Vagina (tissue), 2 donors: ENCODE measurements around the gene IFNG-AS1. TPM values are rescaled to one million over a fixed set of nuclear protein-coding genes. Genes with fewer than 3 reads are reported as not detected.

Source experiments
- DNase-seq, 2 donors: peaks; one replicate each; pipeline ENCODE4 v3.0.0-alpha.2; 2017; ENCODE audit errors: extremely low spot score in 2 of 2
- H3K27ac ChIP-seq: fragments of 200-600 bp; sonication (generic); one replicate; pipeline ENCODE4 v1.5.1; 2019
- H3K27me3 ChIP-seq: fragments of 200-600 bp; sonication (generic); one replicate; pipeline ENCODE4 v1.5.1; 2019
- H3K36me3 ChIP-seq, 2 donors: fragments of 200-600 bp; sonication (generic); one replicate each; pipeline ENCODE4 v1.5.1; 2017 to 2019
- H3K4me1 ChIP-seq: fragments of 200-600 bp; sonication (generic); one replicate; pipeline ENCODE4 v1.5.1; 2019
- H3K4me3 ChIP-seq, 2 donors: fragments of 200-600 bp; sonication (generic); 1 replicate in 1 of 2; 2 replicates in 1 of 2; pipeline ENCODE4 v1.5.1; 2016 to 2019
- H3K9me3 ChIP-seq: fragments of 200-600 bp; sonication (generic); one replicate; pipeline ENCODE4 v1.5.1; 2019
- POLR2A ChIP-seq, 2 donors: fragments of 450-650 bp; IDR thresholded peaks; one replicate each; pipeline ENCODE4 v1.6.1; 2017; ENCODE audit warnings: antibody characterized with exemption in 2 of 2, mild to moderate bottlenecking in 2 of 2, moderate library complexity in 2 of 2
- POLR2AphosphoS5 ChIP-seq, 2 donors: sonication (generic); formaldehyde crosslinking; IDR thresholded peaks; one replicate each; pipeline ENCODE4 v1.9.0; 2017; ENCODE audit warnings: antibody characterized with exemption in 2 of 2, mild to moderate bottlenecking in 2 of 2, low read depth in 1 of 2; ENCODE audit not compliant: insufficient read depth in 1 of 2
- intact Hi-C: fragments of 100-400 bp; cut with DNase I; formaldehyde crosslinking; loops from one replicate; pipeline ENCODE4 v1.15.1; 2023
- small RNA-seq: library from RNA; depleted of rRNA; stranded (forward); fragments of <200 nt; gene quantifications from one replicate; pipeline ENCODE3, GENCODE V24; 2016
- total RNA-seq: library from RNA; depleted of rRNA; stranded (reverse); fragments of >200 nt; gene quantifications from one replicate; pipeline ENCODE4 v1.2.3, GENCODE V29; 2016
- TF ChIP-seq, protein P1 (sequence below), 3 experiments: fragments of 450-650 bp in 2 of 3; fragments of 200-600 bp in 1 of 3; sonication (generic) in 1 of 3; IDR thresholded peaks; one replicate each; pipeline ENCODE4 v1.5.1; 2017 to 2019; ENCODE audit warnings: antibody characterized with exemption in 3 of 3, mild to moderate bottlenecking in 2 of 3, moderate library complexity in 2 of 3

Gene IFNG-AS1
- total RNA-seq, 1 donor from 2014 or later = not detected

DNA sequence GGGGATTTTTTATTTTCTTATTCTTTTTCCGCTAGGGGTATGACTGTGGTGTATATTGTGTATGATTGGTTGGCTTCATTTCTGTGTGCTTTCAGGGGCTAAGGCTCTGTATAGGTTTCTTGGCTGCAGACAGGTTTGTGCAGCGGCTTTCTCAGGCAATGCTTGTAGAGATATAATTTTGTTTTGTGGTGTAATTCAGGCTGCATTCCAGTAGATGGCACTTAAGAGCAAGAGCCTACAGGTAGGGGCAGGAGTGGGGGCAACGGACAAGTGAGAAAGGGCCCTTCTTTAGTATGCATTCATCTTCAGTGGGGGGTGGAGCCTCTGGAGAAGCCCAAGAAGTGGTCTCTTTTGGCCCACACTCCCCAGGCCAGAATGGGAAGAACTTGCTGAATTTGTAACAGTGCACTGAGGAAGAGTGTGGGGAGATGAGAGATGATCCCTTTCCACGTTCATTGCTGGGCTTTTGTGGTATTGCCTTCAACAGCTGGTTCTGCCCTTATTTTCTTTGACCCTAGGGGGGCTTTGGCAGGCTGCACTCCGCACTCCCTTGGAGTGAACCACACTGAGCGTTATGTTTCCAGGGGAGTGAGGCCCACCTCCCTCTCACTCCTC, 78.6 kb downstream of the IFNG-AS1 start:
- DNase-seq = no peak
- Histone ChIP-seq H3K27ac (no peak overlapping the region), H3K36me3 (no peaks in the 10 kb centered on the region), H3K9me3 (no peaks in the 10 kb centered on the region), H3K4me3 (no peak overlapping the region), H3K27me3 (no peaks in the 10 kb centered on the region), H3K4me1 (no peaks in the 10 kb centered on the region)
- intact Hi-C loops = no loop called here
- TF ChIP-seq POLR2AphosphoS5 (IDR thresholded peaks at IDR 0.05; ENCODE audit: insufficient read depth in 1 of 2, low read depth in 1 of 2) (no peak), POLR2A (IDR thresholded peaks at IDR 0.05) (no peak)
- TF ChIP-seq, protein P1, sequence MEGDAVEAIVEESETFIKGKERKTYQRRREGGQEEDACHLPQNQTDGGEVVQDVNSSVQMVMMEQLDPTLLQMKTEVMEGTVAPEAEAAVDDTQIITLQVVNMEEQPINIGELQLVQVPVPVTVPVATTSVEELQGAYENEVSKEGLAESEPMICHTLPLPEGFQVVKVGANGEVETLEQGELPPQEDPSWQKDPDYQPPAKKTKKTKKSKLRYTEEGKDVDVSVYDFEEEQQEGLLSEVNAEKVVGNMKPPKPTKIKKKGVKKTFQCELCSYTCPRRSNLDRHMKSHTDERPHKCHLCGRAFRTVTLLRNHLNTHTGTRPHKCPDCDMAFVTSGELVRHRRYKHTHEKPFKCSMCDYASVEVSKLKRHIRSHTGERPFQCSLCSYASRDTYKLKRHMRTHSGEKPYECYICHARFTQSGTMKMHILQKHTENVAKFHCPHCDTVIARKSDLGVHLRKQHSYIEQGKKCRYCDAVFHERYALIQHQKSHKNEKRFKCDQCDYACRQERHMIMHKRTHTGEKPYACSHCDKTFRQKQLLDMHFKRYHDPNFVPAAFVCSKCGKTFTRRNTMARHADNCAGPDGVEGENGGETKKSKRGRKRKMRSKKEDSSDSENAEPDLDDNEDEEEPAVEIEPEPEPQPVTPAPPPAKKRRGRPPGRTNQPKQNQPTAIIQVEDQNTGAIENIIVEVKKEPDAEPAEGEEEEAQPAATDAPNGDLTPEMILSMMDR (IDR thresholded peaks at IDR 0.05) = no peak

DNA sequence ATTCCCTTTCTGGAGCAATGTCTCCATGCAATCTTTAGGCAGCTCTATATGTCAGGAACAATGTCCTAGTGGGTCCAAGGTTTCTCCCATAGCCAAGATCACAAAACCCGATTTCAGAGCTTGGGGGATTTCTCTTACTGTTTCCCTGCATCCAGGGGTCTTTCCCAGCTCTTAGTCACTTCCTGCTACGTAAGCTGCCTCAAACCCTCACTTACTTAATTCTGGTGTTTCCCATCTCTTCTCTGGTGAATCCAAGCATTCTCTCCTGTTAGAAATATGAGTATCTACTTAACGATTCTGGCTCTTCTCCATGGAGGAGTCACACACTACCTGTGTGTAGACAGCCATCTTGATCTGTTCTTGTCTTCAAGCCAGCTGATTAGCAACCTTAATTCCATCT, 80.0 kb downstream of the IFNG-AS1 start:
- Histone ChIP-seq H3K27me3 (no peaks in the 10 kb centered on the region), H3K27ac (no peak overlapping the region), H3K4me1 (no peaks in the 10 kb centered on the region), H3K4me3 (no peak overlapping the region), H3K36me3 (no peaks in the 10 kb centered on the region), H3K9me3 (no peaks in the 10 kb centered on the region)
- intact Hi-C loops = no loop called here
- DNase-seq = no peak
- TF ChIP-seq, protein P1 (IDR thresholded peaks at IDR 0.05) = no peak
- TF ChIP-seq POLR2AphosphoS5 (IDR thresholded peaks at IDR 0.05; ENCODE audit: insufficient read depth in 1 of 2, low read depth in 1 of 2) (no peak), POLR2A (IDR thresholded peaks at IDR 0.05) (no peak)

Small RNAs within 50 kb of the gene (small RNA-seq; reads per million reads assigned to genes)
- gene AC005294.1 (not detected), gene RPL39P28 (not detected)

Other genes with a start within 250 kb of the IFNG-AS1 start
- not detected for gene IFNG, start 170.3 kb downstream of the IFNG-AS1 start, total RNA-seq
- not detected for gene IL26, start 236.4 kb downstream of the IFNG-AS1 start, total RNA-seq